Panc1 (cell line): ENCODE results near the gene LAP3.

Experiments used
- POLR2AphosphoS5 ChIP-seq: IDR thresholded peaks from 2 replicates; pipeline ENCODE4 v1.6.1; 2012; ENCODE audit warnings: mild to moderate bottlenecking, low read depth, low read length, moderate library complexity
- REST ChIP-seq, 2 experiments: IDR thresholded peaks; 2 replicates each; pipeline ENCODE4 v1.6.1; 2011 to 2012; ENCODE audit warnings: low read depth in 2 of 2, control low read depth in 1 of 2, low read length in 1 of 2, mild to moderate bottlenecking in 1 of 2, moderate library complexity in 1 of 2; ENCODE audit not compliant: insufficient read depth in 1 of 2

GRCh38 chr4:17657090-17657489 is 80.1 kb downstream of the LAP3 start:
- TF ChIP-seq POLR2AphosphoS5 (no peak), REST (IDR thresholded peaks at IDR 0.05; ENCODE audit: insufficient read depth in 1 of 2, low read depth in 2 of 2, low read length in 1 of 2) (no peak)
